HG03521 (cell line): ENCODE results near the gene MKLN1.
"Not testable (repeated sequence)": the region's sequence is repeated elsewhere in the genome, so short reads cannot be mapped to it uniquely, and the experiment has no call there.

Source experiments
- ATAC-seq: cut with Tn5 transposase; IDR thresholded peaks from one replicate; pipeline ENCODE4 v1.9.1; 2021; ENCODE audit warnings: mild to moderate bottlenecking, moderate library complexity; ENCODE audit not compliant: unreplicated experiment

Gene MKLN1

GRCh38 chr7:131388126-131388525, 60.5 kb downstream of the MKLN1 start:
- ATAC-seq = no peak

- no peak for ATAC-seq
These were observed 62.6 kb downstream of the MKLN1 start for GRCh38 chr7:131390275-131390674.

GRCh38 chr7:131391145-131391544, 63.5 kb downstream of the MKLN1 start:
- no peak for ATAC-seq

GRCh38 chr7:131400681-131401176, 73.1 kb downstream of the MKLN1 start:
- ATAC-seq = no peak

GRCh38 chr7:131401194-131401593, 73.5 kb downstream of the MKLN1 start:
- no peak for ATAC-seq

- no peak for ATAC-seq
These were observed 75.6 kb downstream of the MKLN1 start for GRCh38 chr7:131403322-131403721.

- no peak for ATAC-seq
These were observed 76.7 kb downstream of the MKLN1 start for GRCh38 chr7:131404226-131404911.

- ATAC-seq = no peak
These were observed 81.6 kb downstream of the MKLN1 start for GRCh38 chr7:131409129-131409766.

- ATAC-seq = no peak
These were observed 84.4 kb downstream of the MKLN1 start for GRCh38 chr7:131412031-131412430.

GRCh38 chr7:131413711-131414110, 86.0 kb downstream of the MKLN1 start:
- ATAC-seq = no peak

GRCh38 chr7:131424219-131424822, 96.6 kb downstream of the MKLN1 start:
- no peak for ATAC-seq

- no peak for ATAC-seq
These were observed 98.3 kb downstream of the MKLN1 start for GRCh38 chr7:131425992-131426391.

- ATAC-seq = not testable (repeated sequence)
These were observed 103.2 kb downstream of the MKLN1 start for GRCh38 chr7:131430826-131431225.

- ATAC-seq = no peak
These were observed 103.6 kb downstream of the MKLN1 start for GRCh38 chr7:131431289-131431688.

GRCh38 chr7:131431756-131432155, 104.1 kb downstream of the MKLN1 start:
- ATAC-seq = no peak

GRCh38 chr7:131436384-131436783, 108.7 kb downstream of the MKLN1 start:
- ATAC-seq = no peak

- ATAC-seq = no peak
These were observed 111.3 kb downstream of the MKLN1 start for GRCh38 chr7:131438969-131439368.

- no peak for ATAC-seq
These were observed 115.8 kb downstream of the MKLN1 start for GRCh38 chr7:131443496-131443895.

GRCh38 chr7:131444683-131445082, 117.0 kb downstream of the MKLN1 start:
- ATAC-seq = no peak

GRCh38 chr7:131449373-131449902, 121.8 kb downstream of the MKLN1 start:
- ATAC-seq = no peak

GRCh38 chr7:131454498-131454897, 126.8 kb downstream of the MKLN1 start:
- ATAC-seq = no peak

- ATAC-seq = no peak
These were observed 127.3 kb downstream of the MKLN1 start for GRCh38 chr7:131455001-131455400.
